GM23248 (cell line): ENCODE results near the gene KISS1R.

Experiments
- EZH2 ChIP-seq: fragments of 200-600 bp; sonication (generic); IDR thresholded peaks from 2 replicates; pipeline ENCODE4 v1.6.1; 2018; ENCODE audit warnings: antibody characterized with exemption, mild to moderate bottlenecking; ENCODE audit not compliant: insufficient read depth, poor library complexity, severe bottlenecking
- EZH2phosphoT487 ChIP-seq: fragments of 200-600 bp; sonication (generic); IDR thresholded peaks from 2 replicates; pipeline ENCODE4 v1.6.1; 2018; ENCODE audit warnings: antibody characterized with exemption, moderate library complexity, mild to moderate bottlenecking, low read depth; ENCODE audit not compliant: insufficient read depth

DNA sequence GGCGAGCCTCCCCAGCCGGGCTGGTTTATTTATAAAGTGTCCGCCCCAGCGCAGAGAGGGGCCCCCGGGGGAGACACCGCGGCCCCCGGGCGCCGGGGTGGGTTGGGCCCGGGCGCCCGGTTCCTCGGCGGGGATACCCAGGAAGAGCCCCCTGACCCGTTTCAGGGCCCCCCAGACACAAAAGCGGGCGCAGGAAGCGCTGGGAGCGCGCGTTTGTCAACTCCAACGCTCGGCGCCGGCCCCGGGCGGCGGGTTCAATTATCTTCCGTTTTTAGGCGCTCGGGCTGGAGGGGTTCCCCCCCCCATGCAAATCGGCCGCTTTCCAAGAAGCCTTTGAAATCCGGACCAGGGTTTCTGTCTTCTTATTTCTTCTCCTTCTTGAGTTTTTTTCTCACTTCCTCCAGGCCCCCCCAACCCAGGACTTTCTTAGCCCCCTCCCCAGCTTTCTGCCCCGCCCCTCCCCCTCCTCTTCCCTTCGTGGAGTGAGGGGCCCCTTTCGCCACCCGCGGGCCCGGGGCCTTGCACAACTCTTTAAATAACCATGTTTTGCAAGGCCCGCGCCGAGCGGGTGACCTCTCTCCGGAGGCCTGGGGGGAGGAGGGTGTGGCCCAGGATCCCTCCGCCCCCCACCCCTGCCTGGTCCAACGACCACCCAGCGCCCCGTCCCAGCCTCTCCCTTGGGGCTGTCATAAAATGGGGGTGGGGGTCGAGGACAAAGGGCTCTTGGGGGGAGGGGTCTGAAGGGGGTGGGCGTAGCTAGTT is 9.6 kb downstream of the KISS1R start:
- no peak for TF ChIP-seq EZH2phosphoT487
- TF ChIP-seq EZH2: no peak
